ENCODE results near the gene WDR37.
A peak's percentile ranks its signal among the peaks of the same experiment; 100 is the strongest.
"Not testable (repeated sequence)": the region's sequence is repeated elsewhere in the genome, so short reads cannot be mapped to it uniquely, and the experiment has no call there.

Gene WDR37

DNA sequence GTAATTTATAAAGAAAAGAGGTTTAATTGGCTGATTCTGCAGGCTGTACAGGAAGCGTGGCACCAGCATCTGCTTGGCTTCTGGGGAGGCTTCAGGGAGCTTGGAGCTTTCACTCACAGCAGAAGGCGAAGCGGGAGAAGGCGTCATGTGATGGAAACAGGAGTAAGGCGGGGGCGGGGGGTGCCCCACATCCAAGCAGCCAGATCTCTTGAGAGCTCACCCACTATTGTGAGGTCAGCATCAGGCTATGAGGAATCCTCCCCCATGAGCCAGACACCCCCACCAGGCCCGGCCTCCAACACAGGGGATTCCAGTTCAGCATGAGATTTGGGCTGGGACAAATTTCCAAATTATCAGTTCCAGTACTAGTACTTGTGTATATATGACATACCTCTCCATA is 46.2 kb downstream of the WDR37 start:
- Mint-ChIP-seq H3K27me3 (no peaks in the 10 kb centered on the region), H3K27ac (peak overlapping the region; percentile 53), H3K4me3 (no peak overlapping the region), H3K36me3 (peaks cover 24% of the 10 kb centered on the region), H3K4me1 (peaks cover 36% of the 10 kb centered on the region), H3K9me3 (no peaks in the 10 kb centered on the region)

DNA sequence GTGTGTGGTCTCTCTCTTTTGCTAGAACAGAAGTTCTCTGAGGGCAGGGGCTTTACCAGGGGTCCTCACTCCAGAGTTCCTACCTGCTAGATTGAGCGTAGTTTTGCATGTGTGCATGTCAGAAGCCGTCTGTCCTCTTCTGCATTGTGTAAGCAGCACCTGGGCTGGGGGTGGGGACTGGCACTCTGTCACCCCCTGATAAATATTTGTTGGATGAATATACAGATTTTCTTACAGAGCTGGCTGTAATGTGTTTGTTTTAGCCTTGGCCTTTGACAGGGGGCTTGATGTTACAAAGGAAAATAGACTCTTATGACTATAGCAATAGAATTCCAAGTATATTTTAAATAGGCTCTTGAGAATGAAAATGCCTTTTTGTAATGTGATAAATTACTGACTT is 46.6 kb downstream of the WDR37 start:
- H3K36me3 Mint-ChIP-seq = peaks cover 24% of the 10 kb centered on the region
- no peaks in the 10 kb centered on the region for H3K27me3 Mint-ChIP-seq
- H3K27ac Mint-ChIP-seq = peak overlapping the region; percentile 53
- no peak overlapping the region for H3K4me3 Mint-ChIP-seq
- H3K4me1 Mint-ChIP-seq = peaks cover 40% of the 10 kb centered on the region
- H3K9me3 Mint-ChIP-seq = no peaks in the 10 kb centered on the region

DNA sequence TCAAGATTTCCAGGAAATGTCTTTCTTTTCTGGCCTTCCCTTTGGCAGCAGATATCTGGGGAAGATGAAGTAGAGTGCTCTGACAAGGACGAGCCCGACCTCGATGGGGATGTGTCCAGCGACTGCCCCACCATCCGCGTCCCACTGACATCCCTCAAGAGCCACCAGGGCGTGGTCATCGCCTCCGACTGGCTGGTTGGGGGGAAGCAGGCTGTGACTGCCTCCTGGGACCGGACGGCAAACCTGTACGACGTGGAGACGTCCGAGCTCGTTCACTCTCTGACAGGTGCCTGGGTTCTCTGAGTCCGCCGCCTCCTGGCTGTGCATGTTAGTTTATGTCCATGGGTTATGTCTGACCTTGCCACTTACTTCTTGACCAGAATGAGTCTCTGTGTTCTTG is 47.4 kb downstream of the WDR37 start:
- Mint-ChIP-seq H3K36me3 (peaks cover 24% of the 10 kb centered on the region), H3K4me3 (no peak overlapping the region), H3K9me3 (no peaks in the 10 kb centered on the region), H3K4me1 (peaks cover 45% of the 10 kb centered on the region), H3K27ac (peak overlapping the region; percentile 56), H3K27me3 (no peaks in the 10 kb centered on the region)

DNA sequence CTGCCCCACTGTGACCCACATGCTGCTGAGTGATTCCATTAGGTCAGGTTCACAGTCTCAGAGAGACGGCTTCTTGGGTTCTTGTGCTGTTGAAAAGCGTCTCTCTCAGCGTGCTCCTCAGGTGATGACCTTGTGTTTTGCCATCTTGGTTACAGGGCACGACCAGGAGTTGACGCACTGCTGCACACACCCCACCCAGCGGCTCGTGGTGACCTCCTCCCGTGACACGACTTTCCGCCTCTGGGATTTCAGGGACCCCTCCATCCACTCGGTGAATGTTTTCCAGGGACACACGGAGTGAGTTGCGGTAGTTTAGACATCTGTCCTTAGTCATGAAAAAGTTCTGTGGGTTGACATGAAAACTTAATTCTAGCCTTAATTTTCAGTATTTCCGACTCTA is 48.8 kb downstream of the WDR37 start:
- Mint-ChIP-seq H3K9me3 (no peaks in the 10 kb centered on the region), H3K4me1 (peaks cover 43% of the 10 kb centered on the region), H3K4me3 (no peak overlapping the region), H3K27ac (peak overlapping the region; percentile 41), H3K36me3 (peaks cover 22% of the 10 kb centered on the region), H3K27me3 (no peaks in the 10 kb centered on the region)

DNA sequence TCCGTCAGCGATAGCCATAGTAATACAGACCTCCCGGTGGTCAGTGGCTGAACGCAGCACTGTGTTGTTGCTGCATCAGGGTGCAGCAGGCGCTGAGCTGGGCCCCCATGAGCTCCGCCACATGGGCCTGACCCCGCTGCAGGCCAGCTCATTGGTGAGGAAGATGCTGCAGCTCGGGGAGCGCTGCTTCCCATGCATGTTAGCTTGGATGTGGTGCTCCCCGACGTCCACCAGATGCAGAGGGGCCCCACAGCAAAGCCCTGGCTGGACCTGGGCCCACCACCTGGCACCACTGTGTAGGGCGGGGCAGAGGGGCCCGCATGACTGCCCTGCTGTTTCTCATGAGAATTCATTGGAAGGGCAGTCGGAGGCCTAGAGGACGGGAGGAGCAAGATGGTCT is 50.8 kb downstream of the WDR37 start:
- Mint-ChIP-seq H3K27ac (no peak overlapping the region), H3K36me3 (peaks cover 21% of the 10 kb centered on the region), H3K4me1 (peaks cover 48% of the 10 kb centered on the region), H3K9me3 (no peaks in the 10 kb centered on the region), H3K27me3 (no peaks in the 10 kb centered on the region), H3K4me3 (no peak overlapping the region)

GRCh38 chr10:1107679-1108078 is 51.5 kb downstream of the WDR37 start:
- Mint-ChIP-seq H3K9me3 (no peaks in the 10 kb centered on the region), H3K4me1 (peaks cover 48% of the 10 kb centered on the region), H3K27ac (no peak overlapping the region), H3K4me3 (no peak overlapping the region), H3K36me3 (peaks cover 25% of the 10 kb centered on the region), H3K27me3 (no peaks in the 10 kb centered on the region)

- Mint-ChIP-seq H3K27ac (peak overlapping the region; percentile 84), H3K27me3 (no peaks in the 10 kb centered on the region), H3K4me1 (peaks cover 54% of the 10 kb centered on the region), H3K36me3 (peaks cover 30% of the 10 kb centered on the region), H3K4me3 (peak overlapping the region; percentile 62), H3K9me3 (no peaks in the 10 kb centered on the region)
These were observed 53.8 kb downstream of the WDR37 start for GRCh38 chr10:1109795-1110673.

GRCh38 chr10:1110674-1111119 is 54.5 kb downstream of the WDR37 start:
- Mint-ChIP-seq H3K4me1 (peaks cover 60% of the 10 kb centered on the region), H3K27ac (peak overlapping the region; percentile 84), H3K9me3 (no peaks in the 10 kb centered on the region), H3K27me3 (no peaks in the 10 kb centered on the region), H3K36me3 (peaks cover 25% of the 10 kb centered on the region), H3K4me3 (peak overlapping the region; percentile 62)

DNA sequence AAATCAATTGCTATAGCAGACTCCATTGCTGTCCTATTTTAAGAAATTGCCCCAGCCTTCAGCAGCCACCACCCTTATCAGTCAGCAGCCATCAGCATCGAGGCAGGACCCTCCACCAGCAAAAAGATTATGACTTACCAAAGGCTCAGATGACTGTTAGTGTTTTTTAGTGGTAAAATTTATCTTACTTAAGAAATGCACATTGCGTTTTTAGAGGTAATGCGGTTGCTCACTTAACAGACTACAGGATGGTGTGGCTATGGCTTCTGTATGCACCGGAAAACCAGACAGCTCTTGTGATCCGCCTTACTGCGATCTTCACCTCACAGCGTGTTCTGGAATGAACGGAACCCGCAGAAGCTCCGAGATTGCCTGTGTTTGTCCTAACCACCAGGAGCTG is 58.1 kb downstream of the WDR37 start:
- H3K36me3 Mint-ChIP-seq = peaks cover 30% of the 10 kb centered on the region
- peaks cover 77% of the 10 kb centered on the region for H3K4me1 Mint-ChIP-seq
- H3K4me3 Mint-ChIP-seq = no peak overlapping the region
- H3K9me3 Mint-ChIP-seq = no peaks in the 10 kb centered on the region
- H3K27ac Mint-ChIP-seq = no peak overlapping the region
- H3K27me3 Mint-ChIP-seq = no peaks in the 10 kb centered on the region

- Mint-ChIP-seq H3K4me1 (peaks cover 79% of the 10 kb centered on the region), H3K36me3 (peaks cover 29% of the 10 kb centered on the region), H3K9me3 (no peaks in the 10 kb centered on the region), H3K27me3 (no peaks in the 10 kb centered on the region), H3K27ac (no peak overlapping the region), H3K4me3 (no peak overlapping the region)
These were observed 58.8 kb downstream of the WDR37 start for GRCh38 chr10:1114719-1115606.

DNA sequence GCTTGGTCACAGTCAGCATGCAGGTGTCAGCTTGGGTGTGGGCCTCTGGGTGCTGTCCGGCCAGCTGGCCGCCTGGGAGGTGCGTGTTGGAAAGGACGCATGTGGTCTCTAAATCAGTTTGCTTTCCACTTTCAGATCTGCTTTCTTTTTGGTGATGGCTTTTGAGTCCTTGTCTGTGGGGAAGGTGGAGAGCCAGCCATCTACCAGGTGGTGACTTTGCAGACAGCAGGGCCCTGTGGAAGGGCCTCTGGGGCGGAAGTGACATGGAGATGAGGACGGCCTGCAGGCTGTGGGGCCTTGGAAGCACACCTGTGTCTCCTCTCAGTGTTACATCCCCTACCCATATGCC is 59.4 kb downstream of the WDR37 start:
- no peaks in the 10 kb centered on the region for H3K27me3 Mint-ChIP-seq
- H3K4me3 Mint-ChIP-seq = no peak overlapping the region
- peaks cover 79% of the 10 kb centered on the region for H3K4me1 Mint-ChIP-seq
- peak overlapping the region; percentile 74 for H3K27ac Mint-ChIP-seq
- H3K9me3 Mint-ChIP-seq = no peaks in the 10 kb centered on the region
- peaks cover 29% of the 10 kb centered on the region for H3K36me3 Mint-ChIP-seq

DNA sequence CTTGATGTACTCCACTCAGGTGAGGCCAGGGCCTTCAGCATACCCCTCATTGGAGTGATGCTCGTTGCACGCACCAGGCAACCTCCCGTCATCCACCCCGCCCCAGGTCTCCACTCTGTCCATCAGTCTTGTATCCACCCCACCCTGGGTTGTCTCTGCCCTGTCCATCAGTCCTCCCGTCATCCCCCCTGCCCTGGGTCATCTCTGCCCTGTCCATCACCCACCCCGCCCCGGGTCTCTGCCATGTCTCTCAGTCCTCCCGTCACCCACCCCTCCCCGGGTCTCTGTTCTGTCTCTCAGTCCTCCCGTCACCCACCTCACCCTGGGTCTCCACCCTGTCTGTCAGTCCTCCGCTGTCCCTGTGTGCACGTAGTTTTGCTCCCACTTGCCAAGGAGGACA is 59.9 kb downstream of the WDR37 start:
- peaks cover 75% of the 10 kb centered on the region for H3K4me1 Mint-ChIP-seq
- peaks cover 26% of the 10 kb centered on the region for H3K36me3 Mint-ChIP-seq
- H3K9me3 Mint-ChIP-seq = no peaks in the 10 kb centered on the region
- H3K4me3 Mint-ChIP-seq = no peak overlapping the region
- H3K27ac Mint-ChIP-seq = peak overlapping the region; percentile 36
- no peaks in the 10 kb centered on the region for H3K27me3 Mint-ChIP-seq

GRCh38 chr10:1116696-1117280 is 60.6 kb downstream of the WDR37 start:
- H3K9me3 Mint-ChIP-seq = no peaks in the 10 kb centered on the region
- H3K4me1 Mint-ChIP-seq = peaks cover 67% of the 10 kb centered on the region
- no peak overlapping the region for H3K4me3 Mint-ChIP-seq
- peaks cover 26% of the 10 kb centered on the region for H3K36me3 Mint-ChIP-seq
- no peaks in the 10 kb centered on the region for H3K27me3 Mint-ChIP-seq
- peak overlapping the region; percentile 66 for H3K27ac Mint-ChIP-seq

DNA sequence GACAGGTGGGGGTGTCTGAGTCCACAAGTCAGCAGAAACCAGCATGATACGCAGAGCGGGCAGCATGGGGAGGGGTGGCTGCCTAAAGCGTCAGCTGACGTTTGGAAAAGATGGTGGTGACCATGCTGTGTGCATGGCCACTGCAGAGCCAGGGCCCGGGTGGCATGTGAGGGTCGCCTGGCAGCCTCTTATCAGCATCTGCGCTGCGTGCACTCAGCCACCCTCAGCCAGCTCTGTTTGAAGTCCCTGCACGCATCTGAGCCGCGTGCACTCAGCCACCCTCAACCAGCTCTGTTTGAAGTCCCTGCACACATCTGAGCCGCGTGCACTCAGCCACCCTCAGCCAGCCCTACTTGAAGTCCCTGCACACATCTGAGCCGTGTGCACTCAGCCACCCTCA is 61.5 kb downstream of the WDR37 start:
- no peaks in the 10 kb centered on the region for H3K27me3 Mint-ChIP-seq
- H3K4me3 Mint-ChIP-seq = no peak overlapping the region
- H3K27ac Mint-ChIP-seq = peak overlapping the region; percentile 66
- H3K9me3 Mint-ChIP-seq = no peaks in the 10 kb centered on the region
- H3K36me3 Mint-ChIP-seq = peaks cover 24% of the 10 kb centered on the region
- peaks cover 61% of the 10 kb centered on the region for H3K4me1 Mint-ChIP-seq

DNA sequence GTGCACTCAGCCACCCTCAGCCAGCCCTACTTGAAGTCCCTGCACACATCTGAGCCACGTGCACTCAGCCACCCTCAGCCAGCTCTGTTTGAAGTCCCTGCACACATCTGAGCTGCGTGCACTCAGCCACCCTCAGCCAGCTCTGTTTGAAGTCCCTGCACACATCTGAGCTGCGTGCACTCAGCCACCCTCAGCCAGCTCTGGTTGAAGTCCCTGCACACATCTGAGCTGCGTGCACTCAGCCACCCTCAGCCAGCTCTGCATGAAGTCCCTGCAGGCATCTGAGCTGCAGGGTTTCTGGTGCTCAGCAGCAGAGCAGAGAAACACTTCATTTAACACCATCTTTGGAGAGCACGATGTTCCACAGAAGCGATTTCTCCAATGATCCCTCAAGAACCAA is 62.1 kb downstream of the WDR37 start:
- H3K4me3 Mint-ChIP-seq, H3K9me3 Mint-ChIP-seq, H3K27me3 Mint-ChIP-seq: not testable (repeated sequence)
- Mint-ChIP-seq H3K27ac (peak overlapping the region; percentile 65), H3K36me3 (peaks cover 24% of the 10 kb centered on the region), H3K4me1 (peaks cover 64% of the 10 kb centered on the region)

- H3K27me3 Mint-ChIP-seq = no peaks in the 10 kb centered on the region
- no peaks in the 10 kb centered on the region for H3K9me3 Mint-ChIP-seq
- H3K4me3 Mint-ChIP-seq = peak overlapping the region; percentile 1
- H3K36me3 Mint-ChIP-seq = peaks cover 26% of the 10 kb centered on the region
- peaks cover 68% of the 10 kb centered on the region for H3K4me1 Mint-ChIP-seq
- H3K27ac Mint-ChIP-seq = peak overlapping the region; percentile 70
These were observed 62.8 kb downstream of the WDR37 start for GRCh38 chr10:1119027-1119426.

Data from activated naive CD4-positive, alpha-beta T cell treated with anti-CD3 and anti-CD28 coated beads, Interleukin-2, amount 50 U/mL, for 24 hours (primary cell).